HUES6 (cell line): ENCODE results near the gene TNFSF9.
"Not testable (repeated sequence)": the region's sequence is repeated elsewhere in the genome, so short reads cannot be mapped to it uniquely, and the experiment has no call there.

Experiments
- H3K27ac ChIP-seq: 2 replicates; pipeline ENCODE4 v1.7.0; 2013; ENCODE audit warnings: low read depth, mild to moderate bottlenecking, low read length, inconsistent platforms
- H3K27me3 ChIP-seq: 2 replicates; pipeline ENCODE4 v1.6.1; 2013; ENCODE audit warnings: low read length; ENCODE audit not compliant: control insufficient read depth, insufficient read depth
- H3K36me3 ChIP-seq: 2 replicates; pipeline ENCODE4 v1.6.1; 2013; ENCODE audit warnings: low read length; ENCODE audit not compliant: control insufficient read depth, insufficient read depth
- H3K4me1 ChIP-seq: 2 replicates; pipeline ENCODE4 v1.6.1; 2013; ENCODE audit warnings: low read length; ENCODE audit not compliant: control insufficient read depth, insufficient read depth
- H3K4me3 ChIP-seq: 2 replicates; pipeline ENCODE4 v1.5.1; 2013; ENCODE audit warnings: low read depth, low read length
- H3K9ac ChIP-seq: one replicate; pipeline ENCODE4 v1.6.1; 2013; ENCODE audit warnings: mild to moderate bottlenecking, low read length
- H3K9me3 ChIP-seq: 2 replicates; pipeline ENCODE4 v1.6.1; 2013; ENCODE audit warnings: low read depth, low read length; ENCODE audit not compliant: control insufficient read depth, insufficient read depth

The TNFSF9 gene

DNA sequence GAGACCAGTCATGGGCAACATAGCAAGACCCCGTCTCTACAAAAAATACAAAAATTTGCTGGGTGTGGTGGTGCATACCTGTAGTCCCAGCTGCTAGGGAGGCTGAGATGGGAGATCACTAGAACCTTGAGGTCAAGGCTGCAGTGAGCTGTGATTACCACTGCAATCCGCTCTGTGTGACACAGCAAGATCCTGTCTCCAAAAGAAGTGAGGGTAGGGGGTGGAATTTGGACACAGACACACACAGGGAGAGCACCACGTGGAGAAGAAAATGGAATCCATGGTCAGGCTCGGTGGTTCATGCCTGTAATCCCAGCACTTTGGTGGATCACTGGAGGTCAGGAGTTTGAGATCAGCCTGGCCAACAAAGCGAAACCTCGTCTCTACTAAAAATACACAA, 8.7 kb downstream of the TNFSF9 start:
- no peak overlapping the region for H3K27ac ChIP-seq
- peaks cover 6% of the 10 kb centered on the region; the same call in 1 of the 2 replicates for H3K27me3 ChIP-seq
- H3K4me1 ChIP-seq = peaks cover 3% of the 10 kb centered on the region; the same call in 1 of the 2 replicates
- peaks cover 10% of the 10 kb centered on the region for H3K9me3 ChIP-seq
- H3K4me3 ChIP-seq = no peak overlapping the region
- peaks cover 14% of the 10 kb centered on the region; the same call in 1 of the 2 replicates for H3K36me3 ChIP-seq
- no peak overlapping the region for H3K9ac ChIP-seq

DNA sequence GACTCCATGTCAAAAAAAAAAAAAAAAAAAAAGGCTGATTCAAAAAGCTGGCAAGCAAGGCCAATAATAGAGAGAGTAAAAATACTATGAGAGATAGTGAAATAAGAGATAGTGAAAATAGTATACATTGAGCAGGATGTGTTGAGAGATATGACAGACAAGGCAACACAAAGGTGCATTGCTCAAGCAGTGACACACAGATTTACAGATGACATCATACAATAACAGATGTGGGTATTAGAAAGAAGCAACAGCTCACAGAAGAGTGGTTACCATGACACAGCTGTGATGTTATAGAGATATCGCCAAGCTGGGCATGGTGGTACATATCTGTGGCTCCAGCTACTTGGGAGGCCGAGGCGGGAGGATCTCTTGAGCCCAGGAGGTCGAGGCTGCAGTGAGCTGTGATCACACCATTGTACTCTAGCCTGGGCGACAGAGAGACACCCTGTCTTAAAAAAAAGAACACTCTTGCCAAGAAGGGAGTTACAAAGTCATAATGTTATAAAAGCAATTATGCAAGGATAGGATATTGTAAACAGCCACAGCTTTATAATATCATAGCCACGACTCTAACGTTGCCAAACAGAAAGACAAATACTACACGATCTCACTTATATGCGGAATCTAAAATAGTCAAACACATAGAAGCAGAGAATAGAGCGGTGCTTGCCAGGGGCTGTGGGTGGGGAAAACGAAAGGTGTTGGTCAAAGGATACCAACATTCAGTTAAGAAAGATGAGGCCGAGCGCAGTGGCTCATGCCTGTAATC, 10.3 kb downstream of the TNFSF9 start:
- H3K36me3 ChIP-seq = peaks cover 5% of the 10 kb centered on the region; the same call in 1 of the 2 replicates
- H3K4me1 ChIP-seq = 0 out of 2 replicates have a peak, but pooled peaks cover 2% of the 10 kb centered on the region
- no peak overlapping the region for H3K27ac ChIP-seq
- peaks cover 7% of the 10 kb centered on the region for H3K9me3 ChIP-seq
- no peak overlapping the region for H3K9ac ChIP-seq
- H3K27me3 ChIP-seq = no peaks in the 10 kb centered on the region
- no peak overlapping the region for H3K4me3 ChIP-seq

DNA sequence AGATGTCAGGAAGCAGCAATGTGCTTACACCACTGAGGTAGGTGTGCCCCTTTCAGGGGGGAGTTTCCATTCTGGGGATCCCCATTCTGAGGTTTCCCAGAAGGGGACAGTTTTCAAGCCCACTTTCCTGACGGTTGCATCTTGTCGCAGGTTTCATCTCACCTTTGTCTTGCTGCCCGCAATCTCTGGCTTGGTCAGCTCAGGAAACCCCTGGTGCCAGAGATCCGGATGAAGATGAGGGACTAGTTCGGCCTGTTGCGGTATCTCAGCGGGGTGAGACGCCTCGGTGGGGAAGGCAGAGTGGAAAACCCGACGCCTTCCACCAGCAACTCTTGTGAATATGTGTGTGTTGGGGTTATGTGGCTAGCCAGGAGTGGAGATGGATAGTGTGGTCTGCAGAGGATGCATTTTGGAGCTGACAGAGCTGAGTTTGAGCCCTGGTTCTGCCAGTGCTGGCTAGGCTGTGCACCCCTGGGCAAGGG, 13.1 kb downstream of the TNFSF9 start:
- Histone ChIP-seq H3K9me3 (peaks cover 17% of the 10 kb centered on the region), H3K27me3 (no peaks in the 10 kb centered on the region), H3K9ac (no peak overlapping the region), H3K4me1 (no peaks in the 10 kb centered on the region), H3K36me3 (no peaks in the 10 kb centered on the region), H3K4me3 (no peak overlapping the region), H3K27ac (no peak overlapping the region)

DNA sequence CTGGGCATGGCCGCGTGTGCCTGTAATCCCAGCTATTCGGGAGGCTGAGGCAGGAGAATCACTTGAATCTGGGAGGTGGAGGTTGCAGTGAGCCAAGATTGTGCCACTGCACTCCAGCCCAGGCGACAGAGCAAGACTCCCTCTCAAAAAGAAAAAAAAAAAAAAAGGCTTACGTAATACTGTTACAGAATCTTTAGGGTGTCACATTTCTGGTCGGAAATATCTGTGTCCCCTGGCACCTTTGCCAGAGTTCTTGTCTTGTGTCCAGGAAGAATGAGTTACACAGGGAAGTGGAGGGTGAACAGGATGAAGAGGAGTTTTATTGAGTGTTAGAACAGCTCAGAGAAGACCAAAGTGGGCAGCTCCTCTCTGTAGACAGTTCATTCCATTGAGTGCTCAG, 19.9 kb downstream of the TNFSF9 start:
- H3K27me3 ChIP-seq = not testable (repeated sequence)

DNA sequence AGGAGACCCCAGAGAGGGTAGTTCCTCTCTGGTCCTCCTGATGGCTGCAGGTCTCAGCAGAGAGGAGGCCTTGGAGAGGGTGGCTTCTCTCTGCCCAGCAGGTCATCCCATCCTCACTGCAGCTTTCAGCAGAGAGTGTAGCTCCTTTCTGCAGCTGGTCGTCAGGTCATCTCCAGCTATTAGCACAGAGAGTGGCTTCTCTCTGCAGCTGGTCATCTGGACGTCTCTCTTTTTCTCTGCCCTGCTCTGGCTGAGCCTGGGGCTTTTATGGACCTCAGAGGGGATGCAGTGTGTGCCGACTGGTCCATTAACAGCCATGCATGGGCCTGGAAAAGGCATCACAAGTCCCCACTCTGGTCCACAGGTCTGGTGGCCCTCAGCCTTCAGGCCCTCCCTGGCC, 20.3 kb downstream of the TNFSF9 start:
- Histone ChIP-seq H3K4me1 (peaks cover 15% of the 10 kb centered on the region), H3K9me3 (peaks cover 16% of the 10 kb centered on the region), H3K27ac (no peak overlapping the region), H3K4me3 (no peak overlapping the region), H3K36me3 (no peaks in the 10 kb centered on the region), H3K9ac (peak overlapping the region; percentile 46), H3K27me3 (no peaks in the 10 kb centered on the region)

More for the DNA sequence above, 19.9 kb downstream of the TNFSF9 start:
- H3K4me3 ChIP-seq, H3K9ac ChIP-seq, H3K27ac ChIP-seq, H3K36me3 ChIP-seq: not testable (repeated sequence)
- H3K9me3 ChIP-seq = peaks cover 17% of the 10 kb centered on the region
- peaks cover 15% of the 10 kb centered on the region for H3K4me1 ChIP-seq

DNA sequence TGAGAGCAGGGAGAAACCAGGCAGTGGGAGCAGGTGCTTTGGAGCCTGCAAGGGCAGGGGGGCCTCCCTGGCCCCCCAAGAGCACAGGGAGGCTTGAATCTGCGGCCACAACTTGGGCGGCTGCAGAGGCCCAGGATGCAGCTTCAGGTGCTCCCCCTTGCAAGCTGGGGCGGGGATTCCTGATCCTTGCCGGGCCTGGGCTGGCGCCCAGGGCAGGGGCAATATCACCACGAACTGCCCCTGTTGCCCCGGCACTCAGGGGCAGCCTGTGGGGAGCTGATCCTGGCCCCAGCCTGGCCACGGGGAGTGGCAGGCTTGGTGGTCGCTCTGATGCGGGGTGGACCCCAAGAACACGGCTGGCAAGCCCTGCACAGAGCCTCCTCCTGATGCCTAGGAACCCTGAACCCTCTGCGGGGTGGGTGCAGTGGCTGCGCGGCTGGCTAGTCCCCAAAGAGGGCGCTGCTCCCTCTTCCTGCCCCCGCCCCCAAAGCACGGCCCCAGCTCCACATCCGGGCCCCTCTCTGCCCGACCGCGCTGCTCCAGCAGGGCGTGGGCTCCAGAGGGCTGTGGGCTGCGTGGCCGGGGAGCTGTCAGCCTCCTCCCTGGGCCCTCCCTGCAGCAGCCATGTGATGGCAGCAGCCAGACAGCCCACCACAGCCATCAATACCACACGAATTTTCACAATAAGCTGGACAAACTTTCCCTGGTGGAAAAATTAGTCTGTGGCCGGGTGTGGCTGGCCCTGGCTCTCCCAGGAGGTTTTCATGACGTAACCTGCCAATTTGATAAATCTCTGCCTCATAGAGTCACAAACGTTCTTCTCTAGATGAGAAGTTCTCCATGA, 21.0 kb downstream of the TNFSF9 start:
- Histone ChIP-seq H3K36me3 (no peaks in the 10 kb centered on the region), H3K27me3 (no peaks in the 10 kb centered on the region), H3K9ac (peak overlapping the region; percentile 46), H3K4me1 (peaks cover 15% of the 10 kb centered on the region), H3K4me3 (peak overlapping the region; percentile 46), H3K9me3 (peaks cover 9% of the 10 kb centered on the region), H3K27ac (no peak overlapping the region)

DNA sequence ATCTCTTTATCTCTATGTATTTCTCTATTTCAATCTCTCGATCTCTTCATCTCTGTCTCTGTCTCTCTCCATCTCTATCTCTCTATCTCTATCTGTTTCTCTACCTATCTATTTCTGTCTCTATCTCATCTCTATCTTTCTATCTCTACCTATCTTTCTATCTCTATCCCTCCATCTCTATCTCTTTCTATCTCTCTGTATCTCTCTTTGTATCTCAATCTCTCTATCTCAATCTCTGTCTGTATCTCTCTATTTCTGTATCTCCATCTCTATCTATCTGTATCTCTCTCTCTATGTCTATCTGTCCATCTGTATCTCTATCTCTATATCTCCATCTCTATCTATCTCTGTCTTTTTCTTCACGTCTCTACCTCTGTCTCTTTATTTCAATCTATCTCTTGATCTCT, 25.2 kb downstream of the TNFSF9 start:
- Histone ChIP-seq H3K36me3 (no peaks in the 10 kb centered on the region), H3K4me1 (peaks cover 14% of the 10 kb centered on the region), H3K4me3 (no peak overlapping the region), H3K27me3 (no peaks in the 10 kb centered on the region), H3K27ac (no peak overlapping the region), H3K9ac (no peak overlapping the region), H3K9me3 (no peaks in the 10 kb centered on the region)

DNA sequence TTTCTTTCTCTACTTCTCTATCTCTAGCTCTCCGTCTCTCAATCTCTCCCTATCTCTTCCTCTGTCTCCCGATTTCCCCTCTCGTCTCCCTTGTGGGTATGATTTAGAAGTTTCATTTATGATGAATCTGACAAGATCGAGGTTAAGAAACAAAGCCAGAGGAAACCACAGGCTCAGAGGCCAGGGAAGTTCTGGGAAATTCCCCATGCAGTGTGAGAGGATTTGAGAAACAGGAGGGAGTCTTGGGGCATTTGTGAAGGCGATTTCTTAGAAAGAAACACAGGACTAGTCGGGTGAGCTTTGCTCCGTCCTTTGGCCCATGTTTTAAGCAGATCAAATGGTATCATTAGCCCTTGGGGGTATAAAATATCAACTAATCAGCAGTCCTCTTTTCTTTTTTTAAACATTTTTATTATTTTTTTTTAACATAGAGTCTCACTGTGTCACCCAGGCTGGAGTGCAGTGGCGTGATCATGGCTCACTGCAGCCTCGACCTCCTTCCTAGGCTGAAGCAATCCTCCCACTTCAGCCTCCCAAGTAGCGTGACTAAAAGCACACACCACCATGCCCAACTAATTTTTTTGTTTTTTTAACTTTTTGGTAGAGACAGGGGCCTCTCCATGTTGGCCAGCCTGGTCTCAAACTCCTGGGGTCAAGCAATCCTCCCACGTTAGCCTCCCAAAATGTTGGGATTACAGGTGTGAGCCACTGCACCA, 25.8 kb downstream of the TNFSF9 start:
- no peak overlapping the region for H3K9ac ChIP-seq
- H3K9me3 ChIP-seq = no peaks in the 10 kb centered on the region
- no peak overlapping the region for H3K27ac ChIP-seq
- H3K4me1 ChIP-seq = peaks cover 9% of the 10 kb centered on the region
- H3K4me3 ChIP-seq = no peak overlapping the region
- no peaks in the 10 kb centered on the region for H3K36me3 ChIP-seq
- H3K27me3 ChIP-seq = no peaks in the 10 kb centered on the region

DNA sequence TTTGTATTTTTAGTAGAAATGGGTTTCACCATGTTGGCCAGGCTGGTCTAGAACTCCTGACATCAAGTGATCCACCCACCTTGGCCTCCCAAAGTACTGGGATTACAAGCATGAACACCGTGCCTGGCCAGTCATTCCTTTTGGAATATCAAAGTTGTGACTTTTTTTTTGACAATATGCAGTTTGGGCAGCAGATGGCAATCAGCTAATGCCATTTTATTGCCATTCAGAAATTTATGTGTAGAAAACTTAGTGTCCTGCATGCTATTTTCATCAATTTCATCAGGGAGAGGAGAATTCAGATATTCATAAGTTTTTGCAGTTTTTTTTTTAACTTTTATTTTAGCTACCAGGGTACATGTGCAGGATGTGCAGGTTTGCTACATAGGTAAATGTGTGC, 31.6 kb downstream of the TNFSF9 start:
- H3K4me1 ChIP-seq, H3K9ac ChIP-seq, H3K36me3 ChIP-seq, H3K4me3 ChIP-seq, H3K27me3 ChIP-seq, H3K27ac ChIP-seq: not testable (repeated sequence)
- H3K9me3 ChIP-seq = peaks cover 28% of the 10 kb centered on the region

DNA sequence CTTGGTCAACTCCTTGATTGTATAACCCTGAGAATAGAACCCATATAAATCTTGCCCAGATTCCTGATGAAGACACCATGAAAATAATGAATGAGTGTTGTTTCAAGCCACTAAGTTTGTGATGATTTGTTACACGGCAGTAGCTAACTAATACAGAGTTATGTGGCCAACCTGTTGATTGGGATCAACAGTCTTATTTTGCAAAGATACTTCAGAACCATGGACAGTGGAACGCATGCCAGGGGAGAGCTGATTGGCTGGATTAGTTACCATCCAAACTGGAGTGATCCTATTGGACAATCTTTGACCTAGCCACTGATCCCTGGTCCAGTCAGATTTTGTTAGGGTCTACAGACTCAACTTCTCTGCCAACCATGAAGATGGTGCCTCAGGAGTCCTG, 33.6 kb downstream of the TNFSF9 start:
- Histone ChIP-seq H3K9ac (no peak overlapping the region), H3K27ac (no peak overlapping the region), H3K4me3 (no peak overlapping the region), H3K9me3 (peaks cover 28% of the 10 kb centered on the region), H3K36me3 (no peaks in the 10 kb centered on the region), H3K27me3 (no peaks in the 10 kb centered on the region), H3K4me1 (no peaks in the 10 kb centered on the region)
